Activated CD4-positive, CD25-positive, alpha-beta regulatory T cell treated with anti-CD3 and anti-CD28 coated beads, Interleukin-2, amount 50 U/mL, for 16 hours (primary cell): ENCODE data around the gene TNFRSF13B.
"Not testable (repeated sequence)": the region's sequence is repeated elsewhere in the genome, so short reads cannot be mapped to it uniquely, and the experiment has no call there.

ENCODE experiments used
- DNase-seq: peaks from one replicate; pipeline ENCODE4 v3.0.0-alpha.2; 2020; ENCODE audit warnings: low read depth, low spot score

TNFRSF13B gene

DNA sequence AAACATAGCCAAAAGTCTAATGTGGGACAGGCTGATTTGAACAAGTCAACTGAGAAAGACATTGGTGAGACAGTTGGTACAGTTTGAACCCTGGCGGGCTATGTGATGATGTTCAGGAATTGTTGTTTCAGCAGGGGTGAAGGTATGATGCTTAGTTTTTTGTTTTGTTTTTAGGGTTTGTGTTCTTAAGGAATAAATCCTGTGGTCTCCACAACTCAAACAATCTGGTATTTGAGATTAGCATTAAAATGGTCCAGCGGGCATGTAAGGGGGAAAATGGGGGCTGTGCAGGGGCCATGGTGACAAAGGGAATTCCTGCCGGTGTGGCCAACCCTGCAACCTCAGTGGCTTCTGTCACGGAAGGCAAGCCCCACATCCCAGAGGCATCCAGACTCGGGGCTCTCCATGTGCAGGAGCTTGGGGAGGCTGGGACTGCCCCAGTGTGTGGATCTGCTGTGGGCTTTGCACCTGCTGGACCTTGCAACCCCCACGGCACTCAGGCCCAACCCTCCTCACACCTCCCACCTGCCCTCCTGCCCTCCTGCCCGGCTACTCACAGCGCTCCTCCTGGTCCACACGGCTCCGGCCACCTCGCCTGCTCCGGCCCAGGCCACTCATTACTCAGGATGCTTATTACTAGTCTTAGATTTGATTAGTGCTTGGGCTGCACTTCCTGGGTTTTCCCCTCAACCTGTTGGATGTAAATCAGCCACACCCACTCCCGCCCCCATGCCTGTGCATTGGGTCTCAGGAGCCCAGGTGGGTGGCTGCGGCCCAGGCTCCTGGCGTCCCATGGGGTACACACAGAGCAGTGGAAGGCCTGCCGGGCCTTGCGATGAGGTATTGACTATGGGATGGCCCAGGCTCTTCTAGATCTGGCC lies at the start of gene TNFRSF13B:
Gene TNFRSF13B, minus strand, starts transcription at position 661 of the 881 bp plus-strand sequence. Its CDS starts 43 bp downstream, at position 618.
- no peak for DNase-seq

GRCh38 chr17:17021194-17021863 lies 49.4 kb upstream of the TNFRSF13B start:
- no peak for DNase-seq

GRCh38 chr17:17020821-17021193 lies 48.9 kb upstream of the TNFRSF13B start:
- DNase-seq = no peak

GRCh38 chr17:17019891-17020456 lies 48.1 kb upstream of the TNFRSF13B start:
- no peak for DNase-seq

DNA sequence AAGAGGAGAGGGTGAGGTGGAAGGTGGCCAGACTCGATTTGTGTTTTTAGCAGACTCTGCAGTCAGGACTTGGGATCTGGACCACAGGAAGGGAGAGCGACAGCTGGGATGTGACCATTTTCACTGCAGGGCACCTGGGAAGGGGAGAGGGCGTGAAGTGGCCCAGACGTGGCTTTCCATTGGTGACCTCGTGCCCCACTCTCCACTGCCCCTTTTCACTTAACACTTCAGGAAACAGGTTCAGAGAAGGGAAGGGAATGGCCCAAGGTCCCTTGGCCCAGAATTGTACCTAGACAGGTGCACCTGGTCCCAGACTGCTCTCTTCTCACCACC lies 47.5 kb upstream of the TNFRSF13B start:
- no peak for DNase-seq

DNA sequence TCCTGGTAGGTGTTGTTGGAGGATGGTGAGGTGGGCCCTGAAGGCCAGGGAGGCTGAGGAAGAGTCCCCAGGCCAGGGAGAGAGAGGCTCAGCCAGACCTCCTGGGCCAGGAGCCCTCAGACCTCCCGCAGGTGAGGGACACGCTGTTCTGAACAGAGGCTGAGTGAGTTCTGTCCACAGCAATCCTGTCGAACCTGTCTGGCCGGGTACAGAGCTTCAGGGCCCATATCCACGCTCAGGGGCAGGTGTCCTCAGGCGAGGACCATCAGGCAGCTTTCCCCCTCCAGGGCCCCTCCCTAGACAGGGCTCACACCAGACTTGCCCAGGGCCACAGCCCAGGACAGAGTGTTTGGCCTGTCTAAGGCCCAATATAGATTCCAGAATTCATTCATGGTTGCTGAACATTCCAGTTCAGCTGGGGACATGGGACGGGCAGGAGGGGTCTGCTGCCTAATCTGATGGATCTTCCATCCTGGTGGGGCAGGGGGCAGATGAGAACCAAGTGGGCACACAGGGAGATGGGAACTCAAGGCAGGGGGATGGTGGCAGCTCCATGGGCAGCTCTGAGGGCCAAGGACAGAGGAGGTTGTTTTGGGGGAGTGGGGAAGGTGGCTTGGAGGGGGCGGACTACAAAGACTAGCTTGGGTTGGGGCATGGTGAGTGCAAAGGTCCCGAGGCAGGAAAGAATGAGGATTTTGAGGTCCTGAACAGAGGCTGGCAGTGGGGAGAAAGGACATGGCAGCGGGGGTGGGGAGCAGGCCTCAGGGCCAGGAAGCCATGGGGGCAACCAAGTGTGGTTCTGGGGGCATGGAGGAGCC lies 46.9 kb upstream of the TNFRSF13B start:
- no peak for DNase-seq

GRCh38 chr17:17018021-17018441 lies 46.1 kb upstream of the TNFRSF13B start:
- DNase-seq = no peak

GRCh38 chr17:17017343-17018014 lies 45.6 kb upstream of the TNFRSF13B start:
- no peak for DNase-seq

GRCh38 chr17:17016199-17017197 lies 44.6 kb upstream of the TNFRSF13B start:
- DNase-seq = not testable (repeated sequence)

DNA sequence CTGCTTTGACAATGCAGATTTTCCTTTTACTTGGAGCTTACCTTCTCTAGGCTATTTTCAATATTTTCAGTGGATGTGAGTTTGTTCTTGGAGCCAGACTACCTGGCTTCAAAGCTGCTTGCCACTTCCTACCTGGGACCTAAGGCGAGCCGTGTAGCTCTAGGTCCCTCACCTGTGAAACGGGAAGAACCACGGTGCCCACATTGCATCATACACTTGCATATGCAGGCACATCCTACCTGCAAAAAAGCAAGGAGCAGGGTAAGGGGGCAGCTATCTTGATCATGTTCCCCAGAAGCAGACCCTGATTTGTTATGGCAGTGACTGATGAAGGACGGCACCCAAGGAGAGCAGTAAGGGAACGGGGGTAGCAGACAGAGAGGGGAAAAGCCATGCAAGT lies 43.3 kb upstream of the TNFRSF13B start:
- no peak for DNase-seq

GRCh38 chr17:17014748-17015124 lies 42.8 kb upstream of the TNFRSF13B start:
- DNase-seq = not testable (repeated sequence)

GRCh38 chr17:17013828-17014747 lies 42.2 kb upstream of the TNFRSF13B start:
- DNase-seq = not testable (repeated sequence)

- not testable (repeated sequence) for DNase-seq
Observed at GRCh38 chr17:17011043-17011907, 39.4 kb upstream of the TNFRSF13B start.

DNA sequence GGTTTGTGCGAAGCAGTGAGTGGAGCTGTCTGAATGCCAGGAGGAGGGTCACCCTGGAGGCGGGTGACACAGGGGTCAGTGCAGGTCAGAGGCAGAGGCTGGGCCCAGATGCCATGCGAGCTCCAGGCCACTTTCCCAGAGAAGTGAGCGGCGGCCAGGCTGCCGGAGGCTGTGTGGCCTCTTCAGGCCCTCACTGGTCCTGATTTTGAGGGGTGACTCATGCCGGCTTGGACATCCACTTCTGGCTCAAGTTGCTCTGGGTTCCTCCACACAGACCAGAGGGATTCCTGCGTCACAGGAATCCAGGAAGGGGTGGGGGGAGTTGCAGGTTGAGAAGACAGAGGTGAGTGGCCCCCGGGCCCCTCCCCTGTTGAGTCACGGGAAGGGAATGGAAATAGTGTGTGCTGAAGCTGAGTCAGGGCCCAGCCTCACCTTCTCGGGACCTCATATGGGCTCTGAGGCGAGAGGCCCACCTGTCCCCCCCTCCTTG lies 38.7 kb upstream of the TNFRSF13B start:
- not testable (repeated sequence) for DNase-seq

GRCh38 chr17:17009972-17010371 lies 38.1 kb upstream of the TNFRSF13B start:
- not testable (repeated sequence) for DNase-seq

DNA sequence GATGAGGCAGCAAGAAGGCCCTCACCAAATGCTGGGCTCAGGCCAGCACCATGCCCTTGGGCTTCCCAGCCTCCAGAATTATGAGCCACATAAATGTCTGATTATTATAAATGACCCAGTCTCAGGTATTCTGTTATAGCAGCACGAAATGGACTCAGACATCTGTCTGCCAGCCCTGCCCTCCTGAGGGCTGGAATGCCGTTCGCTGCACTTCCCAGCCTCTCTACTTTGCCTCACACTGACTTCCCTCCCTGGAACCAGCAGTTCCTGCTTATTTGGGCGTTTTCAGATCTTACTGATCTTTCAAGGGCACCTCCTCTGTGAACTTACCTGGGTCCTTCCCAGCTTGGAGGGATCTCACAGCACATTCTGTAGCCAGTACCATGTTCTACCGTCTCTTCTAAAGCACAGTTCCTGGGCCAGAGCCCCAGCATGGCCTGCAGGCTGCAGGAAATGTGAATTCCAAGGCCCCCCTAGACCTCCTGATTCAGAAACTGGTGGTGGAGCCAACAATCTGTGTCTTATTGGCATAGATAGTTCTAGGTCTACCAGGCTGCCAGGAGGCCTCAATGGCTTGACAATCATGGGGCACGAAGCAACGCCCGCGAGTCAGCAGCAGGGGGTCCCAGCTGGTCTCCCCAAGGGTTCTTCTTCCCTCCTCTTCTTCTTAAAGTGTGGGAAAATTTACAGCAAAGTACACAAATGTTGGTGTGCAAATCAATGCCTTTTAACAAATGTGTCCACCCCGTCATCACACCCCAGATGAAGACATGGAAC lies 36.9 kb upstream of the TNFRSF13B start:
- DNase-seq = not testable (repeated sequence)

DNA sequence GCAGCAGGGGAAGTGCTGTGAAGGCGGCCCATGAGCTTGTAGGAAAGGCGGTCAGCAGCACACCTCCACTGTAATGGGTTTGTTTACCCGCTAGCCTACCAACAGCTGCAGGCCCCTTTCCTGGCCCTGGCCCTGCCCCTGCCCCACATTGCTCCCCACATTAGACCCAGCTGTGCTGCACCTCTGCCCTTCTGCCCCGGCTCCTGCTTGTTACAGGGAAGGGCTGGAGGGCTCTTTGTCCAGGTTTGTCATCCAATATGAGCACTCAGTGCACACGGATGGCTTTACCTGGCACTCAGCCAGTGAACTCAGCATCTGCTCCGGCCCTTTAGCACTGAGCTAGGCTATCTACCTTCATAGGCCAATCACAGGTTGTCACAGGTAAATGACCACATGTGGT lies 36.0 kb upstream of the TNFRSF13B start:
- not testable (repeated sequence) for DNase-seq
